AG10803 (cell line): ENCODE data around the gene HPS4.

ENCODE experiments used
- DNase-seq: peaks from one replicate; pipeline ENCODE4 v3.0.0; 2010; ENCODE audit warnings: low read depth
- H3K4me3 ChIP-seq: 2 replicates; pipeline ENCODE4 v1.5.1; 2011; ENCODE audit warnings: mild to moderate bottlenecking, low read length, control low read depth
- CTCF ChIP-seq: conservative IDR thresholded peaks from 2 replicates; pipeline ENCODE4 v1.5.1; 2011; ENCODE audit warnings: mild to moderate bottlenecking, low read length, control low read depth, inconsistent platforms

The HPS4 gene

GRCh38 chr22:26480611-26480932 is 3.0 kb downstream of the HPS4 start:
- TF ChIP-seq CTCF: no peak
- DNase-seq: no peak
- H3K4me3 ChIP-seq: no peak overlapping the region

- no peak for TF ChIP-seq CTCF
- no peak for DNase-seq
- H3K4me3 ChIP-seq: no peak overlapping the region
These were observed 3.6 kb downstream of the HPS4 start for GRCh38 chr22:26479792-26480610.

GRCh38 chr22:26479043-26479791 is 4.4 kb downstream of the HPS4 start:
- H3K4me3 ChIP-seq: no peak overlapping the region
- no peak for DNase-seq

GRCh38 chr22:26477341-26477731 is 6.2 kb downstream of the HPS4 start:
- DNase-seq: no peak
- H3K4me3 ChIP-seq: no peak overlapping the region
- TF ChIP-seq CTCF: no peak

More at GRCh38 chr22:26479043-26479791, 4.4 kb downstream of the HPS4 start:
- no peak for TF ChIP-seq CTCF

GRCh38 chr22:26476705-26477340 is 6.8 kb downstream of the HPS4 start:
- peak; percentile 54 for DNase-seq
- H3K4me3 ChIP-seq: no peak overlapping the region
- no peak for TF ChIP-seq CTCF

- no peak overlapping the region for H3K4me3 ChIP-seq
- no peak for DNase-seq
- no peak for TF ChIP-seq CTCF
These were observed 8.9 kb downstream of the HPS4 start for GRCh38 chr22:26474682-26475081.

- H3K4me3 ChIP-seq: no peak overlapping the region
- TF ChIP-seq CTCF: no peak
- peak; percentile 76 for DNase-seq
These were observed 12.1 kb downstream of the HPS4 start for GRCh38 chr22:26471522-26471921.
